K562 (cell line): ENCODE measurements around the gene UBASH3A. TPM values are rescaled to one million over a fixed set of nuclear protein-coding genes. Genes with fewer than 3 reads are reported as not detected.

Experiments used
- ATAC-seq: fragments of 200-7000 bp; cut with Tn5 transposase; 3 replicates; pipeline ENCODE4 v1.9.1; 2020; ENCODE audit warnings: moderate library complexity
- BruUV-seq: library from RNA; stranded (reverse); fragments of 400-500 nt; replicated peaks from 2 replicates; lab custom pipeline; 2021; lab: Mats Ljungman, UMichigan
- CTCF ChIA-PET: fragments of 300-600 bp; formaldehyde crosslinking; extraction: SDS; loops from one replicate; lab custom pipeline; 2021; ENCODE audit warnings: low intra/inter-chr PET ratio; lab: Yijun Ruan, JAX
- POLR2A ChIA-PET: fragments of 300-600, 350-650 bp; sonication (Branson Sonifier 250); formaldehyde crosslinking; extraction: SDS; loops from one replicate; lab custom pipeline; 2021; ENCODE audit warnings: antibody characterized with exemption, inconsistent platforms; lab: Yijun Ruan, JAX
- DNase-seq, 4 experiments: peaks; one replicate each; pipeline versions ENCODE4 v3.0.0 to v3.0.0-alpha.2; 2011 to 2018; ENCODE audit warnings: low spot score in 3 of 4, mixed read lengths in 3 of 4; ENCODE audit errors: extremely low read depth in 1 of 4
- FAIRE-seq: peaks from 2 replicates; lab custom pipeline; 2011; peaks lifted over from hg19 to GRCh38; lab: Jason Lieb, UNC
- H2AFZ ChIP-seq: 2 replicates; pipeline ENCODE4 v1.6.0; 2011; ENCODE audit warnings: low read depth, low read length, control low read depth, inconsistent platforms
- H3K27ac ChIP-seq: fragments of 200-600 bp; 3 replicates; pipeline ENCODE4 v1.8.0; 2011; ENCODE audit warnings: low read depth, mild to moderate bottlenecking, control low read depth, inconsistent platforms, low read length, moderate library complexity, mixed read lengths; ENCODE audit errors: extremely low read depth
- H3K27me3 ChIP-seq, 2 experiments: fragments of 300-600 bp in 1 of 2; 2 replicates in 1 of 2; 3 replicates in 1 of 2; pipeline versions ENCODE4 v1.6.0 to v1.8.0; 2011; ENCODE audit warnings: inconsistent platforms in 2 of 2, low read length in 2 of 2, mild to moderate bottlenecking in 1 of 2, mixed read lengths in 1 of 2, moderate library complexity in 1 of 2; ENCODE audit not compliant: control insufficient read depth in 2 of 2, insufficient read depth in 2 of 2
- H3K36me3 ChIP-seq: fragments of 300-600 bp; 3 replicates; pipeline ENCODE4 v1.8.0; 2011; ENCODE audit warnings: mild to moderate bottlenecking, low read length, inconsistent platforms; ENCODE audit not compliant: control insufficient read depth, insufficient read depth
- H3K4me1 ChIP-seq, 2 experiments: fragments of 200-600 bp in 1 of 2; replicated peaks in 1 of 2; 2 replicates in 1 of 2; 3 replicates in 1 of 2; pipeline versions ENCODE4 v1.5.1 to v1.8.0; 2011; ENCODE audit warnings: inconsistent platforms in 2 of 2, low read length in 2 of 2, mild to moderate bottlenecking in 1 of 2, mixed read lengths in 1 of 2, moderate library complexity in 1 of 2; ENCODE audit not compliant: control insufficient read depth in 2 of 2, insufficient read depth in 2 of 2
- H3K4me2 ChIP-seq: 2 replicates; pipeline ENCODE4 v1.6.1; 2011; ENCODE audit warnings: low read length, control low read depth, inconsistent platforms, mixed read lengths; ENCODE audit not compliant: insufficient read depth
- H3K4me3 ChIP-seq: fragments of 200-600 bp; sonication (generic), shearing (Covaris generic); 2 replicates; pipeline ENCODE4 v1.5.1; 2016; ENCODE audit warnings: control low read depth, inconsistent platforms
- H3K79me2 ChIP-seq: fragments of 200-600 bp; 3 replicates; pipeline ENCODE4 v1.8.0; 2011; ENCODE audit warnings: low read length, inconsistent platforms; ENCODE audit not compliant: control insufficient read depth, insufficient read depth
- H3K9ac ChIP-seq, 2 experiments: 2 replicates each; pipeline versions ENCODE4 v1.6.0 to v1.6.1; 2011; ENCODE audit warnings: low read depth in 2 of 2, low read length in 2 of 2, control low read depth in 1 of 2, inconsistent platforms in 1 of 2, mild to moderate bottlenecking in 1 of 2, mixed read lengths in 1 of 2; ENCODE audit not compliant: insufficient read depth in 1 of 2
- H3K9me1 ChIP-seq: one replicate; pipeline ENCODE4 v1.6.0; 2011; ENCODE audit warnings: inconsistent platforms, mild to moderate bottlenecking, low read length, moderate library complexity; ENCODE audit not compliant: control insufficient read depth, insufficient read depth
- H3K9me3 ChIP-seq: replicated peaks from 2 replicates; pipeline ENCODE4 v1.5.1; 2011; ENCODE audit warnings: low read depth, low read length, inconsistent platforms; ENCODE audit not compliant: control insufficient read depth, insufficient read depth
- H4K20me1 ChIP-seq: replicated peaks from 2 replicates; pipeline ENCODE4 v1.6.1; 2011; ENCODE audit warnings: low read length, inconsistent platforms, mixed read lengths; ENCODE audit not compliant: control insufficient read depth, insufficient read depth
- ATF2 ChIP-seq: sonication (generic); formaldehyde crosslinking; IDR thresholded peaks from 2 replicates; pipeline ENCODE4 v1.8.1; 2022; ENCODE audit warnings: missing genetic modification reagents
- CBX8 ChIP-seq: fragments of 200-600 bp; sonication (generic); IDR thresholded peaks from 2 replicates; pipeline ENCODE4 v1.6.1; 2012; ENCODE audit warnings: borderline replicate concordance, mixed run types, low read depth, mild to moderate bottlenecking, moderate library complexity, mixed read lengths, low read length, control low read depth, inconsistent platforms; ENCODE audit not compliant: poor library complexity, severe bottlenecking; ENCODE audit errors: extremely low read depth
- E2F6 ChIP-seq, 2 experiments: IDR thresholded peaks; 2 replicates each; pipeline ENCODE4 v1.6.1; 2011; ENCODE audit warnings: borderline replicate concordance in 1 of 2, control low read depth in 1 of 2, low read depth in 1 of 2, low read length in 1 of 2, mild to moderate bottlenecking in 1 of 2, mixed read lengths in 1 of 2, moderate library complexity in 1 of 2; ENCODE audit not compliant: insufficient read depth in 1 of 2, insufficient read length in 1 of 2, poor library complexity in 1 of 2, severe bottlenecking in 1 of 2; ENCODE audit errors: extremely low read depth in 1 of 2
- L3MBTL2 ChIP-seq: fragments of 450-650 bp; IDR thresholded peaks from 2 replicates; pipeline ENCODE4 v1.6.1; 2016; ENCODE audit warnings: mild to moderate bottlenecking, moderate library complexity
- RB1 ChIP-seq: fragments of 450-650 bp; IDR thresholded peaks from 2 replicates; pipeline ENCODE4 v1.6.1; 2017; ENCODE audit warnings: low read depth, mild to moderate bottlenecking
- ZNF586 ChIP-seq: fragments of 450-650 bp; formaldehyde crosslinking; conservative IDR thresholded peaks from 2 replicates; pipeline ENCODE4 v1.4.0; 2020; ENCODE audit warnings: mild to moderate bottlenecking, moderate library complexity
- WGBS: fragments of 100-300 bp; shearing (Covaris generic); methylation state at CpG from one replicate; pipeline ENCODE4 v1.1.6; 2016; ENCODE audit warnings: low coverage, mixed read lengths; ENCODE audit not compliant: insufficient coverage; ENCODE audit errors: missing lambda C conversion rate; 5-methylcytosine and 5-hydroxymethylcytosine counted together
- in situ Hi-C: fragments of 300-500 bp; cut with MboI; formaldehyde crosslinking; loops from 4 replicates; pipeline ENCODE4 v1.15.0; 2018; ENCODE audit warnings: inconsistent platforms, mixed read lengths
- intact Hi-C: fragments of 100-400 bp; cut with micrococcal nuclease; formaldehyde crosslinking; loops from 2 replicates; pipeline ENCODE4 v1.14.2; 2022
- polyA plus RNA-seq, 8 experiments: library from polyadenylated mRNA; depleted of rRNA in 4 of 8; stranded (reverse) in 5 of 8; unstranded in 3 of 8; fragments of >200 nt; fragmentation: Nextera tagmentation in 2 of 8; fragmentation: Illumina TruSeq in 1 of 8; extraction: Ambion mirVana in 2 of 8; extraction: Trizol in 1 of 8; gene quantifications; 2 replicates each; pipeline versions ENCODE4 v1.2.1 to v1.2.3, GENCODE V29; 2011 to 2014; ENCODE audit warnings: inconsistent platforms in 1 of 8, missing spikeins in 1 of 8
- total RNA-seq, 7 experiments: library from RNA; depleted of rRNA in 6 of 7; stranded (reverse); fragments of >200 nt in 6 of 7; fragmentation: Illumina TruSeq in 2 of 7; extraction: Trizol in 2 of 7; gene quantifications; 2 replicates each; pipeline versions ENCODE4 v1.2.1 to v1.2.3, GENCODE V29; 2011 to 2021; ENCODE audit warnings: low replicate concordance in 1 of 7
- TF ChIP-seq, protein P1 (sequence below), 2 experiments: fragments of 250-450 bp in 1 of 2; fragments of 450-650 bp in 1 of 2; sonication (Bioruptor Pico) in 1 of 2; IDR thresholded peaks; 2 replicates each; pipeline versions ENCODE4 v1.6.1 to v1.8.0; 2016 to 2021; ENCODE audit warnings: mild to moderate bottlenecking in 2 of 2, moderate library complexity in 2 of 2, missing compliant biosample characterization in 1 of 2, missing genetic modification characterization in 1 of 2

The UBASH3A gene
- total and polyA plus RNA-seq, 9 of the 15 experiments (the other 6 are each of a cell fraction or from before 2014, with no cell fraction given), result 0.23 to 1.8 (median 1.1) TPM

- in situ Hi-C loops (no loop called here), intact Hi-C loops (loop anchor here (10.0 kb wide), 1 partner anchor 125 kb away; no protein-coding TSS in a partner anchor)
- FAIRE-seq, result no peak
- ChIA-PET CTCF (no interaction called here), POLR2A (interaction anchor here (0.7 to 1.0 kb wide), 2 partner anchors 13 to 135 kb away, joined by 3 read pairs; no protein-coding TSS in a partner anchor)
- Histone ChIP-seq H3K27ac (no peak overlapping the region), H4K20me1 (no peaks in the 10 kb centered on the region), H2AFZ (no peak overlapping the region), H3K4me2 (no peak overlapping the region), H3K79me2 (no peaks in the 10 kb centered on the region), H3K4me1 (peaks cover 7 to 18% of the 10 kb centered on the region in 2 experiments), H3K27me3 (peaks cover 3 to 23% of the 10 kb centered on the region in 2 experiments; a peak in 3 of 5 replicates), H3K9me1 (no peaks in the 10 kb centered on the region), H3K4me3 (no peak overlapping the region), H3K36me3 (no peaks in the 10 kb centered on the region), H3K9ac (no peak overlapping the region), H3K9me3 (no peaks in the 10 kb centered on the region)
- BruUV-seq, result no TSS peak
- 9% methylated on average over 11 of the region's 11 CpGs for WGBS
- no peak for DNase-seq
- ATAC-seq, result no peak
- TF ChIP-seq ZNF586 (CRISPR knock-in tag) (no peak), L3MBTL2 (peak; percentile 77), ATF2 (CRISPR knock-in tag) (no peak), RB1 (no peak), E2F6 (IDR thresholded peaks at IDR 0.05; ENCODE audit: borderline replicate concordance in 1 of 2, extremely low read depth in 1 of 2, insufficient read depth in 1 of 2, insufficient read length in 1 of 2, low read depth in 1 of 2, low read length in 1 of 2, poor library complexity in 1 of 2, severe bottlenecking in 1 of 2) (peak in 1 of 2 experiments; percentile 61), CBX8 (peak; percentile 48)
- TF ChIP-seq, protein P1, sequence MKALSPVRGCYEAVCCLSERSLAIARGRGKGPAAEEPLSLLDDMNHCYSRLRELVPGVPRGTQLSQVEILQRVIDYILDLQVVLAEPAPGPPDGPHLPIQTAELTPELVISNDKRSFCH (CRISPR knock-in tag; IDR thresholded peaks at IDR 0.05), result no peak
- TF ChIP-seq, protein P1 (tag; IDR thresholded peaks at IDR 0.05), result peak; percentile 31; the same call in 1 of the 2 replicates
These were observed 56.0 kb downstream of the UBASH3A start for GRCh38 chr21:42459546-42460215.
